SU-DHL-6 (cell line): ENCODE results near the gene INSL3.

Source experiments
- H2AFZ ChIP-seq: fragments of 200-600 bp; sonication (generic); 2 replicates; pipeline ENCODE4 v1.6.1; 2014; ENCODE audit warnings: low read depth, mild to moderate bottlenecking, moderate library complexity, mixed read lengths, antibody characterized with exemption, low read length; ENCODE audit not compliant: severe bottlenecking
- H3F3A ChIP-seq: fragments of 200-600 bp; shearing (Covaris generic); 2 replicates; pipeline ENCODE4 v1.6.0; 2016; ENCODE audit warnings: antibody characterized with exemption, mild to moderate bottlenecking; ENCODE audit not compliant: insufficient read depth
- H3K27ac ChIP-seq: fragments of 200-600 bp; sonication (generic); 2 replicates; pipeline ENCODE4 v1.5.1; 2016; ENCODE audit warnings: low read depth, mild to moderate bottlenecking, low read length, moderate library complexity, mixed read lengths
- H3K27me3 ChIP-seq: fragments of 200-600 bp; sonication (generic), shearing (Covaris generic); 2 replicates; pipeline ENCODE4 v1.6.0; 2014; ENCODE audit warnings: mild to moderate bottlenecking, low read length
- H3K36me3 ChIP-seq: fragments of 200-600 bp; sonication (generic); 2 replicates; pipeline ENCODE4 v1.6.1; 2014; ENCODE audit warnings: mild to moderate bottlenecking, low read length, mixed read lengths
- H3K4me2 ChIP-seq: fragments of 300-600, 200-600 bp; shearing (Covaris generic), sonication (generic); 2 replicates; pipeline ENCODE4 v1.6.0; 2014; ENCODE audit warnings: low read length, low read depth, mild to moderate bottlenecking; ENCODE audit not compliant: poor library complexity, severe bottlenecking
- H3K4me3 ChIP-seq: fragments of 200-600 bp; sonication (generic); 2 replicates; pipeline ENCODE4 v1.5.1; 2014; ENCODE audit warnings: antibody characterized with exemption, low read length, mild to moderate bottlenecking, mixed read lengths; ENCODE audit not compliant: insufficient read depth, poor library complexity, severe bottlenecking
- H3K79me2 ChIP-seq: fragments of 200-600 bp; sonication (generic); 2 replicates; pipeline ENCODE4 v1.6.1; 2014; ENCODE audit warnings: mild to moderate bottlenecking, low read length, moderate library complexity; ENCODE audit not compliant: insufficient read depth
- H3K9ac ChIP-seq: fragments of 200-600 bp; sonication (generic); 2 replicates; pipeline ENCODE4 v1.7.0; 2014; ENCODE audit warnings: mild to moderate bottlenecking, low read length
- H3K9me2 ChIP-seq: fragments of 200-600 bp; sonication (generic); replicated peaks from 2 replicates; pipeline ENCODE4 v1.6.1; 2014; ENCODE audit warnings: low read length; ENCODE audit not compliant: insufficient read depth
- H3K9me3 ChIP-seq: fragments of 200-600 bp; sonication (generic); 2 replicates; pipeline ENCODE4 v1.6.1; 2014; ENCODE audit warnings: low read length, mixed read lengths; ENCODE audit not compliant: insufficient read depth
- H4K20me1 ChIP-seq: fragments of 200-600 bp; sonication (generic); 2 replicates; pipeline ENCODE4 v1.6.1; 2014; ENCODE audit warnings: low read depth, mild to moderate bottlenecking, antibody characterized with exemption, low read length, moderate library complexity, mixed read lengths
- CTCF ChIP-seq: fragments of 200-600 bp; sonication (generic); IDR thresholded peaks from one replicate; pipeline ENCODE4 v1.5.1; 2017; ENCODE audit warnings: antibody characterized with exemption, mild to moderate bottlenecking, low read length, moderate library complexity; ENCODE audit not compliant: insufficient read depth, poor library complexity, severe bottlenecking
- EZH2phosphoT487 ChIP-seq: fragments of 200-600 bp; sonication (generic), shearing (Covaris generic); conservative IDR thresholded peaks from 2 replicates; pipeline ENCODE4 v1.6.1; 2018; ENCODE audit warnings: mild to moderate bottlenecking, antibody characterized with exemption, low read length, moderate library complexity, mixed read lengths

INSL3 gene

DNA sequence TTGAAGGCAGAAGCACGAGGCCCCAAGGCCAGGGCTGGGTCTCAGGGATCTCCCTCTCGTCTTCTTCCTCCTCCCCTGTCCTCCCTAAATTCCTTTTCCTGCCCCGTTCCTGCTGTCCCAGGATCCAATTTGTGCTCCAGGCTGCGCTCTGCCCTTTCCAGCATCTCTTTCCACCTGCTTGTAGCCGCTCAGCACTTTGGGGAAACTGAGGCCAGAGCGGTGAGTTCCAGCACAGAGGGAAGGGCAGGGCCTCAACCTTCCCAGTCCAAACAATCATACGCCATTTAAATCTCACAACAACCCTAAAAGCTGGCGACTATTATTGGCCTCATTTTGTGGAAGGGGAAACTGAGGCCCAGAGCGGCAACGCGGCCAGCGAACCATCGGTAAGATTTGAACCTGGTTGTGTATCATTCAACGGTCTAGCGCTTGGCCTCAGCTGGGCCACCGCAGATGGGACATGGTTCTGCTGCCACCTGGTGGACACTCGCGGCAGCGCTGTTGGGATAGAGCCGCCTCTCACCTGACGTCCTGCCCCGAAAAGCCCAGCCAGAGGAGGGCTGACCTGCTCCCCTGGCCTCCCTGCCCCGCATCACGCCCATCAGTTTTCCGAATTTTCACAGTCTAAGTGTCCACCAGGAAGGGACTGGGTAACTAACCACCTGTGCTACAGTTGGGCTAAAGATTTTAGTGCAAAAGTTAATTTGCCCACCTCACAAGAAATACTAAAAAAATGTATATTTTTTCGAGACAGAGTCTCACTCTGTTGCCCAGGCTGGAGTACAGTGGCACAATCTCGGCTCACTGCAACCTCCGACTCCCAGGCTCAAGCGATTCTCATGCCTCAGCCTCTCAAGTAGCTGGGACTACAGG, 34.2 kb upstream of the INSL3 start:
- no peak overlapping the region for H2AFZ ChIP-seq
- H3K9ac ChIP-seq, result peak overlapping the region; percentile 10; the same call in 1 of the 2 replicates
- peaks cover 4% of the 10 kb centered on the region; the same call in 1 of the 2 replicates for H3K36me3 ChIP-seq
- H3K9me2 ChIP-seq, result no peaks in the 10 kb centered on the region
- no peak overlapping the region for H3K4me2 ChIP-seq
- H3K4me3 ChIP-seq, result no peak overlapping the region
- H3K79me2 ChIP-seq, result peaks cover 6% of the 10 kb centered on the region
- no peaks in the 10 kb centered on the region for H3K27me3 ChIP-seq
- no peak overlapping the region for H3K27ac ChIP-seq
- H3F3A ChIP-seq, result peaks cover 6% of the 10 kb centered on the region
- no peaks in the 10 kb centered on the region; the same call in 1 of the 2 replicates for H4K20me1 ChIP-seq
- no peaks in the 10 kb centered on the region for H3K9me3 ChIP-seq
- peak; percentile 77 for TF ChIP-seq CTCF
- TF ChIP-seq EZH2phosphoT487, result no peak

GRCh38 chr19:17854061-17854460, 32.7 kb upstream of the INSL3 start:
- Histone ChIP-seq H3K9me2 (no peaks in the 10 kb centered on the region), H3K9ac (no peak overlapping the region), H3F3A (no peaks in the 10 kb centered on the region), H3K36me3 (no peaks in the 10 kb centered on the region), H3K4me2 (no peak overlapping the region), H2AFZ (no peak overlapping the region), H3K4me3 (no peak overlapping the region), H3K27me3 (no peaks in the 10 kb centered on the region), H3K79me2 (no peaks in the 10 kb centered on the region), H3K9me3 (no peaks in the 10 kb centered on the region), H3K27ac (no peak overlapping the region), H4K20me1 (no peaks in the 10 kb centered on the region)
- TF ChIP-seq EZH2phosphoT487 (no peak), CTCF (no peak)

DNA sequence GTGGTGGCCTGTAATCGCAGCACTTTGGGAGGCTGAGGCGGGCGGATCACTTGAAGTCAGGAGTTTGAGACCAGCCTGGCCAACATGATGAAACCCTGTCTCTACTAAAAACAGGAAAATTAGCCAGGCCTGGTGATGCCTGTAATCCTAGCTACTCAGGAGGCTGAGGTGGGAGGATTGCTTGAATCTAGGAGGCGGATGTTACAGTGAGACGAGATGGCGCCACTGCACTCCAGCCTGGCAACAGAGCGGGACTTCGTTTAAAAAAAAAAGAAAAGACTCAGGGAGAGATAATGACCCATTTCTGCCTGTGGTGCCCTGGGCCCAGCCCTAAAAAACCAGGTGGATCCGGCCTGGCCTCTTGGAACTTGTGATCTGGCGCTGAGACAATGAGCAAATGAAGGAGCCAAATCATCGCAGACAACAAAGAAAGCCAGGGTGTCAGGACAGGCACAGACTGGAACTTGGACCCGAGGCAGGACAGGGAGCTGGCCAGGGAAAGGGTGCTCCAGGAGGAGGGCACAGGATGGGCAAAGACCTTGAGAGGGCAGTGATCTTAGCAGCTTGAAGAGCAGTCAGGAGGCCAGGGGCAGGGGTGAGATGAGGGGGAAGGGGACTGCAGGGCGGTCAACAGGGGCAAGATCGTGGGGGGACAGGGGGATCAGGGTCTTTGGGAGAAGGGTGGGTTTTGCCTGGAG, 27.4 kb upstream of the INSL3 start:
- no peak overlapping the region for H3K27ac ChIP-seq
- H4K20me1 ChIP-seq, result no peaks in the 10 kb centered on the region
- no peaks in the 10 kb centered on the region for H3K79me2 ChIP-seq
- no peak overlapping the region for H3K4me2 ChIP-seq
- H3K36me3 ChIP-seq, result no peaks in the 10 kb centered on the region
- no peak for TF ChIP-seq CTCF
- TF ChIP-seq EZH2phosphoT487, result no peak
- no peak overlapping the region for H2AFZ ChIP-seq
- no peak overlapping the region for H3K4me3 ChIP-seq
- no peaks in the 10 kb centered on the region for H3K9me3 ChIP-seq
- no peaks in the 10 kb centered on the region for H3K27me3 ChIP-seq
- no peak overlapping the region for H3K9ac ChIP-seq
- H3K9me2 ChIP-seq, result no peaks in the 10 kb centered on the region
- no peaks in the 10 kb centered on the region for H3F3A ChIP-seq
